MM.1S (cell line): ENCODE measurements around the gene PFDN1.

Experiments
- DNase-seq: peaks from one replicate; pipeline ENCODE4 v3.0.0-alpha.2; 2015
- H2AFZ ChIP-seq: fragments of 300-600 bp; sonication (generic); 2 replicates; pipeline ENCODE4 v1.6.0; 2016; ENCODE audit warnings: antibody characterized with exemption, low read length
- H3F3A ChIP-seq: fragments of 300-600 bp; sonication (generic); 2 replicates; pipeline ENCODE4 v1.6.1; 2016; ENCODE audit warnings: mild to moderate bottlenecking, antibody characterized with exemption, low read length, moderate library complexity, mixed read lengths; ENCODE audit not compliant: insufficient read depth
- H3K27ac ChIP-seq: fragments of 300-600 bp; sonication (generic); 2 replicates; pipeline ENCODE4 v1.5.1; 2016; ENCODE audit warnings: mild to moderate bottlenecking, low read length
- H3K27me3 ChIP-seq: fragments of 300-600 bp; sonication (generic); replicated peaks from 2 replicates; pipeline ENCODE4 v1.6.0; 2016; ENCODE audit warnings: low read length; ENCODE audit not compliant: insufficient read depth
- H3K36me3 ChIP-seq: fragments of 300-600 bp; sonication (generic); replicated peaks from 2 replicates; pipeline ENCODE4 v1.6.1; 2016; ENCODE audit warnings: mild to moderate bottlenecking, low read length, mixed read lengths; ENCODE audit not compliant: insufficient read depth
- H3K4me1 ChIP-seq: fragments of 300-600 bp; sonication (generic); 2 replicates; pipeline ENCODE4 v1.6.1; 2016; ENCODE audit warnings: low read length, mixed read lengths
- H3K4me2 ChIP-seq: fragments of 300-600 bp; sonication (generic); 2 replicates; pipeline ENCODE4 v1.6.0; 2016; ENCODE audit warnings: low read depth, low read length
- H3K4me3 ChIP-seq: fragments of 300-600 bp; sonication (generic); 2 replicates; pipeline ENCODE4 v1.5.1; 2016; ENCODE audit warnings: low read length, mixed read lengths
- H3K79me2 ChIP-seq: fragments of 300-600 bp; sonication (generic); 2 replicates; pipeline ENCODE4 v1.6.1; 2016; ENCODE audit warnings: mixed run types, low read length, mixed read lengths
- H3K9ac ChIP-seq: fragments of 300-600 bp; sonication (generic); 2 replicates; pipeline ENCODE4 v1.6.1; 2016; ENCODE audit warnings: low read length, mixed read lengths
- H3K9me2 ChIP-seq: fragments of 300-600 bp; sonication (generic); replicated peaks from 2 replicates; pipeline ENCODE4 v1.6.1; 2016; ENCODE audit warnings: mild to moderate bottlenecking, low read length, mixed read lengths; ENCODE audit not compliant: insufficient read depth
- H3K9me3 ChIP-seq: fragments of 300-600 bp; sonication (generic); replicated peaks from 2 replicates; pipeline ENCODE4 v1.6.1; 2016; ENCODE audit warnings: mild to moderate bottlenecking, low read length, mixed read lengths; ENCODE audit not compliant: insufficient read depth
- H4K20me1 ChIP-seq: fragments of 300-600 bp; sonication (generic); 2 replicates; pipeline ENCODE4 v1.6.1; 2016; ENCODE audit warnings: mild to moderate bottlenecking, low read length, moderate library complexity, mixed read lengths; ENCODE audit not compliant: insufficient read depth
- CTCF ChIP-seq: fragments of 300-600 bp; sonication (generic); IDR thresholded peaks from 2 replicates; pipeline ENCODE4 v1.5.1; 2016; ENCODE audit warnings: antibody characterized with exemption, low read length, mixed read lengths
- EZH2 ChIP-seq: fragments of 300-600 bp; sonication (generic); optimal IDR thresholded peaks from 2 replicates; pipeline ENCODE3; 2017; ENCODE audit warnings: low read depth, mild to moderate bottlenecking, antibody characterized with exemption, low read length, mixed read lengths
- EZH2phosphoT487 ChIP-seq: fragments of 300-600 bp; sonication (generic); IDR thresholded peaks from 2 replicates; pipeline ENCODE4 v1.6.1; 2018; ENCODE audit warnings: antibody characterized with exemption, low read length

Gene PFDN1

GRCh38 chr5:140302786-140303639 is at the start of gene PFDN1:
Gene PFDN1, minus strand, starts transcription at chr5:140303101. Its CDS starts 28 bp downstream, at chr5:140303073.
- Histone ChIP-seq H3K79me2 (peaks cover 31% of the 10 kb centered on the region), H3K27ac (no peak within 1 kb of the TSS), H3K36me3 (no peaks in the 10 kb centered on the region), H3K4me3 (peak within 1 kb of the TSS; percentile 81), H3K9ac (peak within 1 kb of the TSS; percentile 70), H3K9me3 (no peaks in the 10 kb centered on the region), H3K4me1 (peaks cover 7% of the 10 kb centered on the region; the same call in 1 of the 2 replicates), H3K9me2 (no peaks in the 10 kb centered on the region), H4K20me1 (no peaks in the 10 kb centered on the region), H3K4me2 (peak within 1 kb of the TSS; percentile 90), H3F3A (no peaks in the 10 kb centered on the region), H2AFZ (peak within 1 kb of the TSS; percentile 97), H3K27me3 (no peaks in the 10 kb centered on the region)
- DNase-seq, result peak; percentile 96
- TF ChIP-seq EZH2, result no peak
- TF ChIP-seq EZH2phosphoT487, result no peak
- no peak for TF ChIP-seq CTCF

GRCh38 chr5:140351609-140352334 is 48.9 kb upstream of the PFDN1 start:
- H3K4me1 ChIP-seq, result peaks cover 17% of the 10 kb centered on the region
- H4K20me1 ChIP-seq, result no peaks in the 10 kb centered on the region
- H3K4me3 ChIP-seq, result no peak overlapping the region
- TF ChIP-seq EZH2 (no peak), CTCF (peak; percentile 90)
- no peaks in the 10 kb centered on the region for H3K27me3 ChIP-seq
- H3K9me2 ChIP-seq, result no peaks in the 10 kb centered on the region
- no peak overlapping the region for H3K27ac ChIP-seq
- peak; percentile 79 for DNase-seq
- no peak overlapping the region for H2AFZ ChIP-seq
- no peak overlapping the region for H3K9ac ChIP-seq
- peaks cover 12% of the 10 kb centered on the region; the same call in 1 of the 2 replicates for H3F3A ChIP-seq
- H3K4me2 ChIP-seq, result peak overlapping the region; percentile 2; the same call in 1 of the 2 replicates
- no peaks in the 10 kb centered on the region for H3K9me3 ChIP-seq
- no peaks in the 10 kb centered on the region for H3K36me3 ChIP-seq
- H3K79me2 ChIP-seq, result no peaks in the 10 kb centered on the region

- no peak overlapping the region for H3K4me3 ChIP-seq
- no peaks in the 10 kb centered on the region for H3K9me3 ChIP-seq
- H3K27ac ChIP-seq, result no peak overlapping the region
- no peaks in the 10 kb centered on the region for H3K36me3 ChIP-seq
- no peaks in the 10 kb centered on the region; the same call in 1 of the 2 replicates for H3K79me2 ChIP-seq
- TF ChIP-seq CTCF (no peak), EZH2 (no peak), EZH2phosphoT487 (no peak)
- DNase-seq, result no peak
- no peak overlapping the region for H3K9ac ChIP-seq
- peaks cover 16% of the 10 kb centered on the region for H3K4me1 ChIP-seq
- no peaks in the 10 kb centered on the region for H3K27me3 ChIP-seq
- peaks cover 13% of the 10 kb centered on the region; the same call in 1 of the 2 replicates for H3F3A ChIP-seq
- no peaks in the 10 kb centered on the region for H3K9me2 ChIP-seq
- H4K20me1 ChIP-seq, result no peaks in the 10 kb centered on the region
- no peak overlapping the region for H3K4me2 ChIP-seq
- no peak overlapping the region for H2AFZ ChIP-seq
Measured at GRCh38 chr5:140349244-140349643, 46.3 kb upstream of the PFDN1 start.
